HG03066 (cell line): ENCODE data around the gene IRF4.

Experiments used
- ATAC-seq: cut with Tn5 transposase; IDR thresholded peaks from one replicate; pipeline ENCODE4 v1.9.1; 2021; ENCODE audit warnings: low read depth; ENCODE audit not compliant: unreplicated experiment

IRF4 gene

GRCh38 chr6:379410-380181, 12.0 kb upstream of the IRF4 start:
- no peak for ATAC-seq

- ATAC-seq = no peak
These were observed 11.0 kb upstream of the IRF4 start for GRCh38 chr6:380234-381218.

- no peak for ATAC-seq
These were observed 9.7 kb upstream of the IRF4 start for GRCh38 chr6:381742-382461.

- ATAC-seq = no peak
These were observed 8.4 kb upstream of the IRF4 start for GRCh38 chr6:382883-383810.

GRCh38 chr6:383856-384255, 7.7 kb upstream of the IRF4 start:
- no peak for ATAC-seq

GRCh38 chr6:384898-385297, 6.7 kb upstream of the IRF4 start:
- no peak for ATAC-seq

GRCh38 chr6:385614-386013, 5.9 kb upstream of the IRF4 start:
- no peak for ATAC-seq

GRCh38 chr6:386688-387266, 4.8 kb upstream of the IRF4 start:
- no peak for ATAC-seq

- ATAC-seq = no peak
These were observed 4.2 kb upstream of the IRF4 start for GRCh38 chr6:387293-387741.

GRCh38 chr6:388202-388903, 3.2 kb upstream of the IRF4 start:
- ATAC-seq = no peak

GRCh38 chr6:389143-389542, 2.4 kb upstream of the IRF4 start:
- no peak for ATAC-seq

GRCh38 chr6:389622-390021, 1.9 kb upstream of the IRF4 start:
- peak; percentile 33 for ATAC-seq

GRCh38 chr6:390914-391558, 516 bp upstream of the IRF4 start:
- no peak for ATAC-seq

- no peak for ATAC-seq
These were observed 1.2 kb downstream of the IRF4 start for GRCh38 chr6:392441-393390.

- ATAC-seq = no peak
These were observed 2.1 kb downstream of the IRF4 start for GRCh38 chr6:393391-394221.

GRCh38 chr6:394641-395289, 3.2 kb downstream of the IRF4 start:
- no peak for ATAC-seq
